Fibroblast of upper back skin (primary cell): Measurements from ENCODE around the gene PPP4R4.
"Not testable (repeated sequence)": the region's sequence is repeated elsewhere in the genome, so short reads cannot be mapped to it uniquely, and the experiment has no call there.

Experiments used
- DNase-seq: peaks from one replicate; pipeline ENCODE4 v3.0.0-alpha.2; 2013

Gene PPP4R4

DNA sequence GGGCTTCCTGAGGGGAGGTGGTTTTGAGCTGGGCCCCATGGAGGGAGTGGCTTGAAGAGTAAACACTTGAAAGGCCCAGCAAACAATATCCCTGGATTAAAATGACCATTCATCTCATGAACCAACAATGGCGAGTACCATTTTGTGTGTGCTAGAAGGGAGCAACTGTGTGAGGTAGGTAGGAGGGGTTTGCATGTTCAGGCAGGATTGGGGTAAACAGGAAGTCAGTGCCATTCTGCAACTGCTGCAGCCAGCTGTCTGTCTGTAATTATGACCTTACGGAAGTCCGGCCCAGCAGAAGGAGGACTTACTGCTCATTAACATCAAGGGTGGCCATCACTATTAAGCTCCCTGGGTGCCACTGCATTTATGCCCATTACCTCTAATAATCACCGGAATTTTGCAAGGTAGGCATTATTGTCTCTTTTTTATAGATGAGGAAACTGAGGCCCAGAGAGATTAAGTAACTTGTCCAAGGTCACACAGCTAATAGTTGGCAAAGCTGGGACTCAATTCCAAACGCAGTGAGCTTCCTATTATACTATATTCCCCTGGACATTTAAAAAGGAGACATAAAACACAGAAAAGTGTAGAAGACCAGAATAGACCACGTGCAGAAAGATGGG, 28.1 kb upstream of the PPP4R4 start:
- DNase-seq: no peak

DNA sequence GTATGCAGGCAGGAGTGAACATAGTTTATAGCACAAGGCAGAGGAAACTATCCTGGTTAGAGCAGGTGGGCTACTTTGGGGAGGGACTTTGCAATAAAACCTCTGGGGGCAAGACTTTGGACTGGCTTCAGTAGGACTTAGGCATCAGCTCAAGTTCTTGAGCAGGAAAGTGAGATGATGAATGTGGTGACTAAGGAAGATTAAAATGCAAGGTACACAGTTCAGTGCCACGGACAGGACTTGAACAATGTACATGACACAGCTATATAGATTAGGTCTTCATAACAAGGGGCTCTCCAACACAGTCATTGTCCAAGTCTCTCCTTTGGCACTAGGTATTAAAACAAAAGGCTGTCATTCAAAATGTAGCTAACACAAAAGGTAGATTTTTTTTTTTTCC, 21.4 kb upstream of the PPP4R4 start:
- DNase-seq: no peak

DNA sequence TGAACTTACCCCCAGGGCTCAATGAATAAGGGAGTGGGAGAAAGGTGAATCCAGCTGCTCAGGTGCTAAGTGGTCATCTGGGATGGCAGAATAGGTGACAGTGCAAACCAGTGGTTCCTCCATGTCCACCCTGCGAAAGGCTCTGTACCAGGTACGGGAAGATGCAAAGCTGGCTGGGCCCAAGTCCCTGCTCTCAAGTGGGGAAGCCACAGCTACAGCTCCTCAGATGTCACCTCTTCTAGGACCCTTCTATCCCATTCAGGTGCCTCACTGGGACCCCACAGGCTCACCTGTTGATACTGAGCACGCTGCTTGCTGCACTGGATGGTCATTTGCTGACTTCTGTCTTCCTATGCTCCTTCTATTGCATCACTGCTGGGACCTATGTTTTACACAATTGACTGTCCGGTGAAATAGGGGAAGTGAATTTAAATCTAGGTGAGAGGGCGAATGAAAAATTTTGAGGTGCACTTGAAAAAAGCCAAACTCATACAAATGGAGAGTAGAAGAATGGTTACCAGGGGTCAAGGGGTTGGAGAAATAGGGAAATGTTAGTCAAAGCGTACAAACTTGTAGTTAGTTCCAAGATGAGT, 20.3 kb upstream of the PPP4R4 start:
- no peak for DNase-seq

DNA sequence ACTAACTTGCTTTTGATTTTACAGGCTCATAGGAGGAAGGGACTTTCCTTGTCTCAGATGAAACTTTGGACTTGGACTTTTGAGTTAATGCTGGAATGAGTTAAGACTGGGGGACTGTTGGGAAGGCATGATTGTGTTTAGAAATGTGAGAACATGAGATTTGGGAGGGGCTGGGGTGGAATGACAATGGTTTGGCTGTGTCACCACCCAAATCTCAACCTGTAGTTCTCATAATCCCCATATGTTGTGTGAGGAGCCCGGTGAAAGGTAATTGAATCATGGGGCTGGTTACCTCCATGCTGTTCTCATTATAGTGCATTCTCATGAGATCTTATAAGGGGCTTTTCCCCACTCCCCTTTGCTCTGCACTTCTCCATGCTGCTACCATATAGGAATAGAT, 18.0 kb upstream of the PPP4R4 start:
- DNase-seq: not testable (repeated sequence)

DNA sequence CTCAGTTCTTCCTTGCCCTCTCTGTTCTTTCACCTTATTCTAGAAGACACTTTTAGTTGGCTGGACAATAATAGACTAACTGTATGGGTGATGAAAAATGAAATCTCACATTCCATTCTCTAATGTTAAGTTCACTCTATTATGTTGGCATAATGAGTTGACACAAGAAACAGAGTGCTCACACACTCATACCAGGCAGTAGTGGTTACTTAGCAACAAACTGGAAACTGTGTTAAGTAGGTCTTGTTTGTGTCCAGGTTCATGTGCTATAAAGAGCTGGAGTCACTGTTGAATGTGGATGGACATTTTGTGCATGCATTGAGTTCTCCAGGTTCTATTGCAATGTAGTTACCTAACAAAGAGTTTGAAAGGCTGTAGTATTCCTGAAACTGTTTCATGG, 16.9 kb upstream of the PPP4R4 start:
- no peak for DNase-seq

DNA sequence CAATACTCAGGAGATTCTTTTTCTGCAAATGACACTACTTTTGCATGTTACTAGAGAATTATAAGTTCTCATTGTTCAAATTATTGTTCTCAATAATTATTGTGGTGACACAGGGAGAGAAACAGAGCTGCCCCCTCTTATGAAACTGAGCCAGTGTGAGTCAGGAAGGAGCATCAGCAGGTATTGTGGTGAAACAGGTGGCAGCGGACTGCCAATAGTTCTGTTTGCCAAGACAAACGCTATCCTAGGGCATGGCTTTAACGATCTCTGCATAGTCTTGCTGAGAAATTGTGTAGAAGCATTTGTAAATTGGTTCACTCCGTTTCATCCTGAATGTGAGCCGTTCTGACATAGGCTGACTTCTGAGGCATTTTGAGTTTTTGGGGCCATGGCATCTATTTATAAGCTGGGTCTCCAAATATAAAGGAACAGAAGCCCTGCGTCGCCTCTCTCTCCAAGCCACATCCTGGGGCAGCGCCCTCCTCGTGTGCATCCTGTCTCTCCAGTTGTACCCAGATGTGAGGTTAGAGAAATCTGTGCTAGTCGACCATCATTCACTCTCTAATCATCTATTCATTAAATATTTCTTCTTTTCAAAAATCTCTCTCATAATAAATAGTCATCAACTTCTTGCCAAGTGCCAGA, 15.8 kb upstream of the PPP4R4 start:
- no peak for DNase-seq

DNA sequence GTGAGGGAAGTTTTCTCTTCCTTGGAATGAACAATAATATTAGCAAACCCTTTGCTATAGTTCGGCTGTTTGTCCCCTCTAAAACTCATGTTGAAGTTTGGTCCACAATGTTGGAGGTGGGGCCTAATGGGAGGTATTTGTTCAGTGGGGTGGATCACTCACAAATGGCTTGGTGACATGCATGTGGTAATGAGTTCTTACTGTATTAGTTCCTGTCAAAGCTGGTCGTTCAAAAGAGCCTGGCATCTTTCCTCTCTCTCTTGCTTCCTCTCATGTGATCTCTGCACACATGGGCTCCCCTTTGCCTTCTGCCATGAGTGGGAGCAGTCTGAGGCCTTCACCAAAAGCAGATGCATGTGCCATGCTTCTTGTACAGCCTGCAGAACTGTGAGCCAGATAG, 13.1 kb upstream of the PPP4R4 start:
- no peak for DNase-seq

DNA sequence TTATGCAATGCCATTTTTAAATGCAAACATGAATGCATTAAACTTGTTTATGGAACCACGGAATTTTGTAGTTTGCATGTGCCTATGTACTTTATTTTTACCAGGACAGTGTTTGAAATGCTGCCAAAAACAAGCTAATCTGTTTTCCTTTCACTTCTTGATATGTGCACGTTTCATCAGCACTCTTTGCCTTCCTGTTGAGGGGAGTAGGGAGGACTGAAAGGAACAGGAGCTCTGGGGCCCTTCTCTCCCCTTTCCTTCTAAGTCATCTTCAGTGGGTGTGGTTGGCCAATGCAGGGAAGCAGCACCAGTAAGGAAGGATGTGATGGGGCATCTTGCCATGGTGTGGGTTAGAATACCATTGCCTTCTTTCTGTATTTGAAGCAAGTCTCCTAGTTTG, 12.1 kb upstream of the PPP4R4 start:
- no peak for DNase-seq

DNA sequence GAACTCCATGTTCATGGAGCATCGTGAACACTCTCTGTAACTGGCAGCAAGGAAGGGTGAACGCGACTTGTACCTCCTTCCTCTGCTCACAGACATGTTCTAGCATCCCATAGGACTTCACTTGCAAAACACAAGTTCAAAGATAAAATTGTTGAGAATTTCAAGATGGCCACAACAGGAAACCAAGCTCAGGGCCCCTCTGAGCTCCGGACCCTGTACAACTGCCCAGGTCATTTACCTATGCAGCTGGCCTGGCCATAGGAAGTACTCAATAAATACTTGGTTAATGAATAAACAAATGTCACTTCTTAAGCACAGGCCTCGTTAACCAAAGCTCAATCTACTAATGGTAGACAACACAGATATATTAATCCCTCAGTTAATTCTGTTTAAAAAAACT, 11.7 kb upstream of the PPP4R4 start:
- DNase-seq: no peak

DNA sequence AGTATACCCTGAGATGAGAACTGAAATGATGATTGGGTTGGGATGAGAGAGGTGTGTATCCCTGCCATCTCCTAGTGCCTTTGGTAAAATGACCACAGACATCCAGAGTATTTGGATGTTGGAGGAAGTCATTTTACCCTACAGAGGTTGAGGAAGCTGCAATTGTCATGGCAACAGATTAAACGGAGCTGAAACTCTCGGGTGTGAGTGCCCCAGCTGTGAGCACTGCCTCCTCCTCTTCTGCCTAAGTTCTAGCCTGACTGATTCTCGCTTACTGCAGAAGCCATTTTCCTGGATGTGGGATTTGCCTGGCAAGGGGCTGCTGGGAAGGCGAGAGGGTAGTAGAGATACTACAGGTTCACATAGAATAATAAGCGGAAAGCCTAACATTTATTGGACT, 10.3 kb upstream of the PPP4R4 start:
- no peak for DNase-seq

DNA sequence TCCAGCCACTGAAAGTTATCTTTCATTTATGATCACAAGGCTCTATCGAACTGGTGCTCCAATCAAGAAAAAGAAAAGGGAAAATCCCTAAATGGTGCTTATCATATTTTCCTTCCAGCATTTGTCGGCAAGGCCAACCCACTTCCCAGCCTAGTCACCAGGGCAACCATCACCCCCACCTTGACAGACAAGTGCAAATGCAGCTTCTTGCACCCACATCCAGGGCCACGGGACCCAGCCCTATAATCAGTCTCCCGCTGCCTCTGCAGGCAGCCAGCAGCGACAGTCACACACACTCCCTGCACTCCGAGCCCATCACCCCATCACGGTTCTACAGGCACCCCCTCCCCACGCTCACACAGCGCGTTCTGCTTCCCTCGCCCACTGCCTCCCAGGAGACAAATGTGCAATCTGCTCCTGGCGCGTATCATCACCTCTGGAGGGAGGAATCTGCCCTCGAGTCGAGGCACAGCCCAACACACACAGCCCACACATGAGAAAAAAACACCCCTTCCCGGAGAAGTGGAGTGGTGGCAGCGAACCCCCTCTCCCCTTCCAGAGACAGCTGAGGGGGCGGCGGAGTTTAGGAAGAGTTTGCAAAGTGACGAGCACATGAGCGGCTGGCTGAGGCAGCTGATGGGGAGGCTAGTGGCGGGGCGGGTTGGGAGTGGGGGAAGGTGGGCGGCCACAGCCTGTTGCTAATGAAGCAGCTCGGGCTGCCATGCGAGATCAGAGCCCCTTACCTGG, 9.3 kb upstream of the PPP4R4 start:
- DNase-seq: no peak

DNA sequence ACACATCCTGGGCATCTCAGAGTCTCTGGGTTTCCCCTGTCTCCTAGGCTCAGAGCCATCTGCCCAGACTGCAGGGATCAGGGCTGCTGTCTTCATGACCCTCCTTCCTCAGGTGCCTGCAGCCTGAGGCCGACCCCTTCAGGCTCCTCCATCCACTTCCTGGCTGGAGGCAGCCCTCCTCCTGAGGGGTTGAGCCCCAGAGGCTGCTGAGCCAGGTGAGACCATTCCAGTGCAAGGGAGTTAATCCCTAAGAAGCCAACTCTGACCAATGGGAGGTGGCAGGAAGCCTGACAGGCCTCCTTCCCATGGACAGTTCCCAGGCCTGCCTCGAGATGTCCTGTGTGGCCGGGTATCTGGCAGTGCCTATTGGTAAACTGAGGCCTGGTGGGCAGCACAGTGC, 8.4 kb upstream of the PPP4R4 start:
- DNase-seq: no peak

DNA sequence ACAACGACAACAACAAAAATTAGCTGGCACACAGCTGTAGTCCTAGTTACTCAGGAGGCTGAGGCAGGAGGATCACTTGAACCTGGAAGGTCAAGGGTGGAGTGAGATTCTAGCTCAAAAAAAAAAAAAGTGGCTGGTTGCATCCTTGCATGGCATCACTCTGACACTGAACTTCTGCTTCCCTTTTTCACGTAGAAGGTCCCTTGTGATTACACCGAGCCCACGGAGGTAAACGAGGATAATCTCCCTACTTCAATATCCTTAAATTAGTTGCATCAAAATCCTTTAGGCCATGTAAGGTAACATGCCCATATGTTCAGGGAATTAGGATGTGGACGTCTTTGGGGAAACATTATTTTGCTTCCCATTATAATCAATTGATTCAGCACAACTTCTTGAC, 4.0 kb upstream of the PPP4R4 start:
- no peak for DNase-seq

DNA sequence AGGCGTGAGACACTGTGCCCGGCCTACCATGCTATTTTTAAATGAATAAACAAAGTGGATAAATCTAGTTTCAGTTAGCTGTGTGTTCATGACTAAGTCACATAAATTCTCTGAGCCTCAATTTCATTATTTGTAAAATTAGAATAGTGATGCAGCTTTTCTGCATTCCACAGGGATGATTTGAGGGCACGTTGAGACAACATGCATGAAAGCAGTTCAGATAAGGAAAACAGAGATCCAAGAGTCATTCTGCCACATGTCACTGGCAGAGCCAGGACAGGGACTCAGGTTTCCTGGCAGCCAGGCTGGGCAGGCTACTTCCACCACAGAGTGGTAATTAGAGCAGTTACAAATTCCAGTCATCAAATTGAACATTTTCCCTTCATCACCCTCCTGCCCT, 2.9 kb upstream of the PPP4R4 start:
- DNase-seq: no peak

DNA sequence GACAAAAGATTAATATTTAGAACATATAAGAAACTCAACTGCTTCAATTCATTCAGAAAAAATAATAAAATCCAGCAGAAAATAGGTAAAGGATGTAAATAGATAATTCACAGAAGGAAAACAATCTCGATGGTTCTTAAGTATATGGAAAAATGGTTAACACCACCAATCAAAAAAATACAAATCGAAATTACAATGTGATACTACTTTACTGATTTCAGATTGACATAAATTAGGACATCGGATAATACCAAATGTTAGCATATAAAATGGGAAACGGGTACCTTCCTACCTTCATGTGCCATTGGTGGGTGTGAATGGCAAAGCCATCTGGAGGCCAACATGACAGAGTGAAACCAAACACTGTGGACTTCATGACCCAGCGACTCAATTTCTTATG, 1.6 kb upstream of the PPP4R4 start:
- DNase-seq: no peak

DNA sequence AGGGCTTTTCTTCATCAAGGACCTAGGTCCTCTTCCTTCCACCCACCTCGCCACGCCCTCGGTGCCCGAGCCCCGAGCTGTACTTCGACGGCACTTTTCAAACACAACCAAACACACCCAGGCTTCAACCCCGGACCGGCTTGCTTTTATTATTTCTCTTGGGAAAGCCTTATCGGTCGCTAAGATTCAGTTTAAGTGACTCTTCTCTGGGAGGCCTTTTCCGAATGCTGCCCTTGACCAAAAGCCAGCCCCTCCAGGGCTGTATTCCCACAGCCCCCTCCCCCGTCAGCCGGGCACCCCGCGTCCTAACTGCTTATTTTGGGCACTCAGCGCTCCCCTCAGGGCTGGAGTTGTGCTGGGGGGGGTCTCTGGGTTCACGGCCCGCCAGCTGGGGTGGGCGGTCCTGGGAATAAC, 644 bp upstream of the PPP4R4 start:
- DNase-seq: no peak

DNA sequence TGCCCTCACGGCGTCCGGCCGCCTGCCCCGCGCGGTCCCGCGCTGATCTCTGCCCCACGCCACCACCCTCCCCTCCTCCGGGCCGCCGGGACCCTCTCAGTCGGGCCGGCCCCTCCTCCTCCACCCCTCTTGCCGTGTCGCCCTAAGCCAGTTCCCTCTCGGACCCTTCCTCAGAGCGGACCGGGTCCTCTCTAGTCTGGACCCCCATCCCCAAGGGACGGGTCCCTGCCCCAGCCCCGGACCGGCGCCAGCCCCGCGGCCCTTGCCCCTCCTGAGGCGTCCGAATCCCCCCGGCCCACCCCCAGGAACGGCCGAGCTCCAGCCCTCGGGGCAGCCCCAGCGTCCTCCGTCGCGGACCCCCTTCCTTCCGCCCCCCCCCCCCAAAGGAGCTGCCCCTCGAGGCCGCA, 485 bp downstream of the PPP4R4 start:
- DNase-seq: no peak

DNA sequence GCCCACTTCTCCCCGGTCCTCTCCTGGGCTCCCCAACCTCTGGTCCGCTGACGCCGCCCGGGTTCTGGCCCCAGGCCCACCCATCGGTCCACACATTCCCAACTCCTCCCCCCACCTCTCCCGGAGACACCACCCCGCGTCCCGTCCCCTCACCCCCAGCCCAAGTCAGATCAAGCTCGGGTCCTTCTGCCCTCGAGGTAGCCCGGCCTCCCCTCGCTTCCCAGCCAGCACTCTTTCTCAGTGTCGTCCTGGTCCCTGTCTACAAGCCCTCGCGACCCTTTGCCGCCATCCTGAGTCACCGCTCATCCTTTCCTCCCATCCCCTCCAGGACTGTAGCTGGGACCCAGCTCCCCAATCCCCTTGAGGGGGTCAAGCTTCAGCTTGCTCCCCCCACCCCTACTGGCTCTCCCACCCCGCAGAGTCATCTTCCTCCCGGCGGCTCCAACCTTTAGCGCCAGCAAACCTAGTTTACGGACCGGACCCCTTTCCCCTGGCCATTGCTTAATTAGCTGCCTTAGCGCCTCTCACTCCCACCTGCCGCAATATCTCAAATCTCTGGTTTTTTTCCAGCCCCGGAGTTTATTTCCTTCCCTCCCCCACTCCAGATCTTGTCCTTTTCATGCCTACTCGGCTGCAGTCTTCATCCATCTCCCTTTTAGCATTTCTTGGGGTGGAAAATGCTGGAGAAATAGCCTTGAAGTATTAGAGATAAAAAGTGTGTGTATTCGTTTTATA, 1.1 kb downstream of the PPP4R4 start:
- no peak for DNase-seq

DNA sequence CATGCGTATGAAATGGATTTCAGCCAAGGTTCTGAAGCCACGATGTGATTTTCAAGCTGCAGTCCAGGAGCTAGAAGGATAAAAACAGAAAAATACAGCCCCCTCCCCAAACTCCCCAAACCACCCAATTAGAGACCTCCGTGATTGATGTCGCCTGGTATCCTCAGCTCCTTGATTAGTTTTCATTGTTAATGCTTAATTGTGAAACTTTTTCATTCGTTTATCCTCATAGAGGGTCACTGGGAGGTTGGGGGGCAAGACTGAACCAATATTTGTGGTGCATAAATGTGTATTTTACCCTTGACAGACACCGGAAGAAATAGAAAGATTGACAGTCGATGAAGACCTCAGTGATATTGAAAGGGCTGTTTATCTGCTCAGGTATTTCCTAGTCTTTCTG, 1.6 kb downstream of the PPP4R4 start:
- no peak for DNase-seq

DNA sequence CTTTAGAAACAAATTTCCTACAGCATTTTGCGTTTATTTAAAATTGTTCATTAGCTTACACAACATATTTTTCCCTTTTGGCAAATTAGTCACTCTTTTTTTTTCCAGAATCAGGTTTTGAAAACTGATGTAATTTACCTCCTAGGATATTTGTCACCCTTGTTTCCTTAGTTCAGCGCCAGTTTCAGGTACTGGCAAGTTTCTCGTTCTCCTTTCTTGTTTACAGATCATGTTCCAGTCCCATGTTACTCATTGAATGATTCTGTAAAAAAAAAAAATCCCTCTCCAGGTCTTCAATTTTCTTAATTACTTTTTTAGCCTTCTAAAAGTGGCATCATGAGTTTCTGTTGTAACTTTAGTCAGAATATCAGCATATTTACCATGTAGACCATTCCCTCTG, 2.7 kb downstream of the PPP4R4 start:
- no peak for DNase-seq

DNA sequence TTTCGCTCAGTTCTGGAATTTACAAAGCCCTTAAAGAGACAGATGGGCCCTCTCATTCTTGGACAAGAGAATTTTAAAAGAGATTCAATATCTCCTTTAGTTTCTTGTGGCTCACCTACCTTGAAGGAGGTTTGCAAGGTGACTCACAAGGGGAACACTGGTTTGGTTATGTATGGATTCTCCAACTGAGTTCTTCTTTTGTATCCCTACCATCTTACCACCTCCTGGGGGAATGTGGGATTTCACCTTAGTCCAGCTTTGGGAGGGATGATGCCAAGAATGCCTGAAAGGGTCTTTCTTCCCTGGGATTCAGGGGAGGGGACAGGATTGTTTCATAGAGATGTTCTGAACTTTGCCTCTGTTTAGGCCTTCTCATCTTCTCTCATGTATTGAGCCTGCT, 3.7 kb downstream of the PPP4R4 start:
- no peak for DNase-seq

DNA sequence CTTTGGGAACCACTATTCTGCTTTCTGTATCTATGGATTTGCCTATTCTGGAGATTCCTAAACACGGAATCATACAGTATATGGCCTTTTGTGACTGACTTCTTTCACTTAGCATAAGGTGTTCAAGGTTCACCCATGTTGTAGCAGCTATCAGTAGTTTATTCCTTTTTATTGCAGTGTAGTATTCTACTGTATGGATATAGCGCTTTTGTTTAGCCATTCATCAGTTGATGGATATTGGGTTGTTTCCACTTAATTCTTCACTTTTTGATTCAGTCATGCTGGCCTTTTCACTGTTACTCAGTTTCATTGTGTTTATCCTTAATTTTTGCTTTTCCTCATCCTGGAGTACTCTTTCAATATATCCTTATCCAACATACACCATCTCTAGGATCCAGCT, 5.1 kb downstream of the PPP4R4 start:
- DNase-seq: no peak

DNA sequence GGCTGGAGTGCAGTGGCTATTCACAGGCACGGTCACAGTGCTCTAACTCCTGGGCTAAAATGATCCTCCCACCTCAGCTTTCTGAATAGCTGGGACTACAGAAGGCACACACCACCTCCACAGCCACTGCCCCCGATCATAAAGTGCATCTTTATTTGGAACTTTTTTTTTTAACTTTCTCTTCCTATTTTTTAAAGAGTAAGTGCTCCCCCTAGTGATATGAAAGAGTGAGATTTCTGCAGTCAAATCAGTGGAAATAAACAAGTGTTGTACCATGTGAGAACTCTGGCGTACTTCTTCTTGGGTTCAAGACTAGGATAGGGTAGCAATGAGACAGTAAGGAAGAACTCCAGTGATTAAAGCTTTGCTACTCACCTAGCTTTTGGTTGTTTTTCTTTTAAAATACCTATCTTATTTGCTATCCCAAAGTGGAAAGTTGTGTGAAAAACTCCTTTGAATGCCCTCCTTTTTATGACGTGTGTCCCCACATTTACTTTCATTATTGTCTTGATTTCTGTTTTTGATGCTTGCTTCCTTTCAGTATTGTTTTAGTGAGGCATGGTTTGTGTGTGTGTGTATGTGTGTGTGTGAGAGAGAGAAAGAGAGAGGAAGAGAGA, 6.6 kb downstream of the PPP4R4 start:
- DNase-seq: peak; percentile 35
